WTC11 (cell line): ENCODE results near the gene ZNRF1. TPM values are rescaled to one million over a fixed set of nuclear protein-coding genes. Genes with fewer than 3 reads are reported as not detected.

Experiments
- ATAC-seq: fragments of 200-7000 bp; cut with Tn5 transposase; 2 replicates; pipeline ENCODE4 v1.10.0; 2021; ENCODE audit warnings: mild to moderate bottlenecking, moderate library complexity
- CTCF ChIA-PET: fragments of 300-600 bp; sonication (Branson Sonifier 250); formaldehyde crosslinking; loops from one replicate; lab custom pipeline; 2021; ENCODE audit warnings: antibody characterized with exemption; lab: Charles Lee
- POLR2A ChIA-PET: fragments of 350-600 bp; sonication (Branson Sonifier 250); formaldehyde crosslinking; loops from one replicate; lab custom pipeline; 2021; ENCODE audit warnings: antibody characterized with exemption; lab: Charles Lee
- DNase-seq: peaks from one replicate; pipeline ENCODE4 v3.0.0; 2021; ENCODE audit warnings: low spot score
- H3K27ac Mint-ChIP-seq: 2 replicates; pipeline ENCODE4 v1.8.0; 2021; ENCODE audit warnings: mixed read lengths
- H3K27me3 Mint-ChIP-seq: 2 replicates; pipeline ENCODE4 v1.8.0; 2021; ENCODE audit warnings: low read depth, mild to moderate bottlenecking, moderate library complexity, mixed read lengths
- H3K36me3 Mint-ChIP-seq: 2 replicates; pipeline ENCODE4 v1.8.0; 2021; ENCODE audit warnings: mixed read lengths
- H3K4me1 Mint-ChIP-seq: 2 replicates; pipeline ENCODE4 v1.8.0; 2022; ENCODE audit warnings: mixed read lengths
- H3K4me3 Mint-ChIP-seq: 2 replicates; pipeline ENCODE4 v1.8.0; 2021; ENCODE audit warnings: mild to moderate bottlenecking, moderate library complexity, mixed read lengths
- H3K9me3 Mint-ChIP-seq: 2 replicates; pipeline ENCODE4 v1.8.0; 2021; ENCODE audit warnings: mixed read lengths
- ATF1 ChIP-seq: sonication (generic); formaldehyde crosslinking; IDR thresholded peaks from 2 replicates; pipeline ENCODE4 v1.8.1; 2023; ENCODE audit warnings: mild to moderate bottlenecking, moderate library complexity, missing genetic modification reagents
- ATF3 ChIP-seq: sonication (generic); formaldehyde crosslinking; conservative IDR thresholded peaks from 2 replicates; pipeline ENCODE4 v1.8.1; 2022; ENCODE audit warnings: mild to moderate bottlenecking, missing genetic modification reagents
- CTCF ChIP-seq: fragments of 200-600 bp; IDR thresholded peaks from 2 replicates; pipeline ENCODE4 v1.8.0; 2022; ENCODE audit warnings: antibody characterized with exemption
- E2F4 ChIP-seq: sonication (generic); formaldehyde crosslinking; IDR thresholded peaks from 2 replicates; pipeline ENCODE4 v1.8.1; 2022; ENCODE audit warnings: low read depth, mild to moderate bottlenecking, moderate library complexity, missing genetic modification reagents, borderline replicate concordance
- GTF2I ChIP-seq: fragments of 250-450 bp; sonication (Bioruptor Pico); conservative IDR thresholded peaks from 2 replicates; pipeline ENCODE4 v1.4.0; 2021; ENCODE audit warnings: mild to moderate bottlenecking
- IRF2 ChIP-seq: sonication (generic); formaldehyde crosslinking; IDR thresholded peaks from 2 replicates; pipeline ENCODE4 v1.8.0; 2022; ENCODE audit warnings: low read depth, missing genetic modification reagents, borderline replicate concordance
- JAZF1 ChIP-seq: fragments of 250-450 bp; sonication (Bioruptor Pico); IDR thresholded peaks from 2 replicates; pipeline ENCODE4 v1.9.0; 2021; ENCODE audit warnings: moderate library complexity, mild to moderate bottlenecking, inconsistent platforms
- NFATC4 ChIP-seq: fragments of 250-450 bp; sonication (Bioruptor Pico); IDR thresholded peaks from 2 replicates; pipeline ENCODE4 v1.9.0; 2021; ENCODE audit warnings: mild to moderate bottlenecking
- NR1H2 ChIP-seq: sonication (generic); formaldehyde crosslinking; IDR thresholded peaks from 2 replicates; pipeline ENCODE4 v1.9.0; 2021; ENCODE audit warnings: mild to moderate bottlenecking, moderate library complexity, missing genetic modification reagents
- PRDM15 ChIP-seq: sonication (generic); formaldehyde crosslinking; IDR thresholded peaks from 2 replicates; pipeline ENCODE4 v1.8.0; 2022; ENCODE audit warnings: missing genetic modification reagents
- PRRX2 ChIP-seq: fragments of 250-450 bp; sonication (Bioruptor Pico); IDR thresholded peaks from 2 replicates; pipeline ENCODE4 v1.8.0; 2021; ENCODE audit warnings: mild to moderate bottlenecking
- SP1 ChIP-seq: sonication (generic); formaldehyde crosslinking; conservative IDR thresholded peaks from 2 replicates; pipeline ENCODE4 v1.8.1; 2022; ENCODE audit warnings: missing genetic modification reagents
- ZNF121 ChIP-seq: sonication (generic); formaldehyde crosslinking; IDR thresholded peaks from 2 replicates; pipeline ENCODE4 v1.8.0; 2023; ENCODE audit warnings: missing genetic modification reagents
- ZNF232 ChIP-seq: sonication (generic); formaldehyde crosslinking; IDR thresholded peaks from 2 replicates; pipeline ENCODE4 v1.8.0; 2022; ENCODE audit warnings: mild to moderate bottlenecking, missing genetic modification reagents
- ZNF263 ChIP-seq: sonication (generic); formaldehyde crosslinking; IDR thresholded peaks from 2 replicates; pipeline ENCODE4 v1.8.1; 2022; ENCODE audit warnings: low read depth, mild to moderate bottlenecking, moderate library complexity, missing genetic modification reagents
- total RNA-seq: library from RNA; stranded (reverse); gene quantifications from 3 replicates; pipeline ENCODE4 v1.2.3, GENCODE V29; 2021
- TF ChIP-seq, protein P1 (sequence below): fragments of 250-450 bp; sonication (Bioruptor Pico); IDR thresholded peaks from 2 replicates; pipeline ENCODE4 v1.9.0; 2021; ENCODE audit warnings: moderate library complexity, mild to moderate bottlenecking, inconsistent platforms, borderline replicate concordance
- TF ChIP-seq, protein P2 (sequence below): sonication (generic); formaldehyde crosslinking; IDR thresholded peaks from 2 replicates; pipeline ENCODE4 v1.8.1; 2023; ENCODE audit warnings: mild to moderate bottlenecking, missing genetic modification reagents, moderate library complexity
- TF ChIP-seq, protein P3 (sequence below): fragments of 250-450 bp; sonication (Bioruptor Pico); IDR thresholded peaks from 2 replicates; pipeline ENCODE4 v1.9.0; 2021; ENCODE audit warnings: mild to moderate bottlenecking, borderline replicate concordance
- TF ChIP-seq, protein P4 (sequence below): fragments of 250-450 bp; sonication (Bioruptor Pico); conservative IDR thresholded peaks from 2 replicates; pipeline ENCODE4 v1.9.0; 2021; ENCODE audit warnings: mild to moderate bottlenecking
- TF ChIP-seq, protein P5 (sequence below): sonication (generic); formaldehyde crosslinking; conservative IDR thresholded peaks from 2 replicates; pipeline ENCODE4 v1.8.1; 2023; ENCODE audit warnings: mild to moderate bottlenecking, low read depth, missing genetic modification reagents, moderate library complexity

Gene ZNRF1
- total RNA-seq, 1 experiment from 2014 or later, result 47.6 TPM

DNA sequence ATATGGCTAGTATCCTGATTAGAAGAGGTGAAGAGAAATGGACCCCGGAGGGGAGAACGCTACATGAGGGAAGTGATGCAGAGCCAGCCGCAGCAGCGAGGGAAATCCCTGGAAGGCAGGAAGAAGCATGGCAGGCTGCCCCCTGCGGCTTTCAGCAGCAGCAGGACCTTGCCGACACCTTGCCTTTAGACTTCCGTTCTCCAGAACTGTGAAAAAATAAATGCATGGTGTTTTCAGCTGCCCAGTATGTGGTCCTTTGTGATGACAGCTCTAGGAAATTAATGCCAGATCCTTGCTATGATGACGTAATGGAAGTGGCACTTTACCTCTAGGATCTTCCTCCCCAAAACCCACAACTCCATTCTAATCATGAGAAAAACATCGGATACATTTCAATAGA lies 139.8 kb downstream of the ZNRF1 start:
- peak; percentile 53; the same call in 1 of the 2 replicates for ATAC-seq
- H3K27ac Mint-ChIP-seq, result no peak overlapping the region
- CTCF ChIA-PET, result no interaction called here

More for the DNA sequence above, 139.8 kb downstream of the ZNRF1 start:
- Mint-ChIP-seq H3K4me3 (no peak overlapping the region), H3K9me3 (no peaks in the 10 kb centered on the region), H3K4me1 (peaks cover 9% of the 10 kb centered on the region), H3K36me3 (no peaks in the 10 kb centered on the region), H3K27me3 (no peaks in the 10 kb centered on the region)
- POLR2A ChIA-PET, result no interaction called here
- peak; percentile 26 for DNase-seq
- TF ChIP-seq PRDM15 (CRISPR knock-in tag), result no peak
- TF ChIP-seq, protein P1, sequence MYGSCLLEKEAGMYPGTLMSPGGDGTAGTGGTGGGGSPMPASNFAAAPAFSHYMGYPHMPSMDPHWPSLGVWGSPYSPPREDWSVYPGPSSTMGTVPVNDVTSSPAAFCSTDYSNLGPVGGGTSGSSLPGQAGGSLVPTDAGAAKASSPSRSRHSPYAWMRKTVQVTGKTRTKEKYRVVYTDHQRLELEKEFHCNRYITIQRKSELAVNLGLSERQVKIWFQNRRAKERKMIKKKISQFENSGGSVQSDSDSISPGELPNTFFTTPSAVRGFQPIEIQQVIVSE (CRISPR knock-in tag), result no peak
- TF ChIP-seq ZNF121 (CRISPR knock-in tag), result no peak
- TF ChIP-seq ZNF263 (CRISPR knock-in tag), result no peak
- TF ChIP-seq SP1, result no peak
- no peak for TF ChIP-seq ATF3
- no peak for TF ChIP-seq JAZF1 (CRISPR knock-in tag)
- no peak for TF ChIP-seq ZNF232 (CRISPR knock-in tag)
- TF ChIP-seq, protein P2, sequence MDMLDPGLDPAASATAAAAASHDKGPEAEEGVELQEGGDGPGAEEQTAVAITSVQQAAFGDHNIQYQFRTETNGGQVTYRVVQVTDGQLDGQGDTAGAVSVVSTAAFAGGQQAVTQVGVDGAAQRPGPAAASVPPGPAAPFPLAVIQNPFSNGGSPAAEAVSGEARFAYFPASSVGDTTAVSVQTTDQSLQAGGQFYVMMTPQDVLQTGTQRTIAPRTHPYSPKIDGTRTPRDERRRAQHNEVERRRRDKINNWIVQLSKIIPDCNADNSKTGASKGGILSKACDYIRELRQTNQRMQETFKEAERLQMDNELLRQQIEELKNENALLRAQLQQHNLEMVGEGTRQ (CRISPR knock-in tag), result no peak
- no peak for TF ChIP-seq ATF1 (CRISPR knock-in tag)
- TF ChIP-seq NR1H2, result no peak
- no peak for TF ChIP-seq PRRX2
- TF ChIP-seq IRF2 (CRISPR knock-in tag), result no peak
- TF ChIP-seq, protein P3, sequence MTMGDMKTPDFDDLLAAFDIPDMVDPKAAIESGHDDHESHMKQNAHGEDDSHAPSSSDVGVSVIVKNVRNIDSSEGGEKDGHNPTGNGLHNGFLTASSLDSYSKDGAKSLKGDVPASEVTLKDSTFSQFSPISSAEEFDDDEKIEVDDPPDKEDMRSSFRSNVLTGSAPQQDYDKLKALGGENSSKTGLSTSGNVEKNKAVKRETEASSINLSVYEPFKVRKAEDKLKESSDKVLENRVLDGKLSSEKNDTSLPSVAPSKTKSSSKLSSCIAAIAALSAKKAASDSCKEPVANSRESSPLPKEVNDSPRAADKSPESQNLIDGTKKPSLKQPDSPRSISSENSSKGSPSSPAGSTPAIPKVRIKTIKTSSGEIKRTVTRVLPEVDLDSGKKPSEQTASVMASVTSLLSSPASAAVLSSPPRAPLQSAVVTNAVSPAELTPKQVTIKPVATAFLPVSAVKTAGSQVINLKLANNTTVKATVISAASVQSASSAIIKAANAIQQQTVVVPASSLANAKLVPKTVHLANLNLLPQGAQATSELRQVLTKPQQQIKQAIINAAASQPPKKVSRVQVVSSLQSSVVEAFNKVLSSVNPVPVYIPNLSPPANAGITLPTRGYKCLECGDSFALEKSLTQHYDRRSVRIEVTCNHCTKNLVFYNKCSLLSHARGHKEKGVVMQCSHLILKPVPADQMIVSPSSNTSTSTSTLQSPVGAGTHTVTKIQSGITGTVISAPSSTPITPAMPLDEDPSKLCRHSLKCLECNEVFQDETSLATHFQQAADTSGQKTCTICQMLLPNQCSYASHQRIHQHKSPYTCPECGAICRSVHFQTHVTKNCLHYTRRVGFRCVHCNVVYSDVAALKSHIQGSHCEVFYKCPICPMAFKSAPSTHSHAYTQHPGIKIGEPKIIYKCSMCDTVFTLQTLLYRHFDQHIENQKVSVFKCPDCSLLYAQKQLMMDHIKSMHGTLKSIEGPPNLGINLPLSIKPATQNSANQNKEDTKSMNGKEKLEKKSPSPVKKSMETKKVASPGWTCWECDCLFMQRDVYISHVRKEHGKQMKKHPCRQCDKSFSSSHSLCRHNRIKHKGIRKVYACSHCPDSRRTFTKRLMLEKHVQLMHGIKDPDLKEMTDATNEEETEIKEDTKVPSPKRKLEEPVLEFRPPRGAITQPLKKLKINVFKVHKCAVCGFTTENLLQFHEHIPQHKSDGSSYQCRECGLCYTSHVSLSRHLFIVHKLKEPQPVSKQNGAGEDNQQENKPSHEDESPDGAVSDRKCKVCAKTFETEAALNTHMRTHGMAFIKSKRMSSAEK, result no peak
- no peak for TF ChIP-seq NFATC4 (CRISPR knock-in tag)
- no peak for TF ChIP-seq CTCF
- TF ChIP-seq, protein P4, sequence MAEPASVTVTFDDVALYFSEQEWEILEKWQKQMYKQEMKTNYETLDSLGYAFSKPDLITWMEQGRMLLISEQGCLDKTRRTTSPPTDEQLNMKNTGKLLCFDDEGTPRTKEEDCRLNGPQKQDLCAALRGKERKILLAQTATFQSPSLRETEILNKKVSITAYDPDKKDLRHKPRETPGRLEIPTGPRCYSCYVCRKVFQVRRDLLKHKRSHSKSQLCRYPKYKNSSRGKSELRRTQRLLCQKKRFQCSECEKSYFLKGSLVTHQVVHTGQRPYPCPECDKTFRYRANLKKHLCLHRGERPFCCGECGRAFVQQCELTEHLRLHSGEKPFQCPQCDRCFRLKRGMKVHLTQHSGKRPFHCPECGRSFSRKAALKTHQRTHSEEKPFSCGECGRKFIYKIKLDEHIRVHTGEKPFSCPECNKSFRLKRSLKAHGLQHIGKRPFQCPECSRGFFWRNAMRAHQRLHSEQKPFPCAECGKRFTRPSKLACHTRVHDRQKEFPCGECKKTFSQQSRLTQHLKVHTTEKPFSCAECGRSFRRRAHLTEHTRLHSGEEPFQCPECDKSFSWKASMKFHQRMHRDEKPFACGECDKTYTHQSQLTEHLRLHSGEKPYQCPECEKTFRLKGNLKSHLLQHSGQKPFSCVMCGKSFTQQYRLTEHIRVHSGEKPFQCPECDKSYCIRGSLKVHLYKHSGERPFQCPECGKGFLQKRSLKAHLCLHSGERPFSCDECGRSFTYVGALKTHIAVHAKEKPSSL (CRISPR knock-in tag), result no peak
- TF ChIP-seq GTF2I, result no peak
- TF ChIP-seq, protein P5, sequence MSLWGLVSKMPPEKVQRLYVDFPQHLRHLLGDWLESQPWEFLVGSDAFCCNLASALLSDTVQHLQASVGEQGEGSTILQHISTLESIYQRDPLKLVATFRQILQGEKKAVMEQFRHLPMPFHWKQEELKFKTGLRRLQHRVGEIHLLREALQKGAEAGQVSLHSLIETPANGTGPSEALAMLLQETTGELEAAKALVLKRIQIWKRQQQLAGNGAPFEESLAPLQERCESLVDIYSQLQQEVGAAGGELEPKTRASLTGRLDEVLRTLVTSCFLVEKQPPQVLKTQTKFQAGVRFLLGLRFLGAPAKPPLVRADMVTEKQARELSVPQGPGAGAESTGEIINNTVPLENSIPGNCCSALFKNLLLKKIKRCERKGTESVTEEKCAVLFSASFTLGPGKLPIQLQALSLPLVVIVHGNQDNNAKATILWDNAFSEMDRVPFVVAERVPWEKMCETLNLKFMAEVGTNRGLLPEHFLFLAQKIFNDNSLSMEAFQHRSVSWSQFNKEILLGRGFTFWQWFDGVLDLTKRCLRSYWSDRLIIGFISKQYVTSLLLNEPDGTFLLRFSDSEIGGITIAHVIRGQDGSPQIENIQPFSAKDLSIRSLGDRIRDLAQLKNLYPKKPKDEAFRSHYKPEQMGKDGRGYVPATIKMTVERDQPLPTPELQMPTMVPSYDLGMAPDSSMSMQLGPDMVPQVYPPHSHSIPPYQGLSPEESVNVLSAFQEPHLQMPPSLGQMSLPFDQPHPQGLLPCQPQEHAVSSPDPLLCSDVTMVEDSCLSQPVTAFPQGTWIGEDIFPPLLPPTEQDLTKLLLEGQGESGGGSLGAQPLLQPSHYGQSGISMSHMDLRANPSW, result no peak
- TF ChIP-seq E2F4 (CRISPR knock-in tag), result no peak
